Endothelial cell of umbilical vein (primary cell): ENCODE data around the gene MARVELD3. TPM values are rescaled to one million over a fixed set of nuclear protein-coding genes. Genes with fewer than 3 reads are reported as not detected.

Experiments used
- BruUV-seq: library from RNA; stranded (reverse); fragments of 400-500 nt; replicated peaks from 2 replicates; lab custom pipeline; 2021; lab: Mats Ljungman, UMichigan
- CTCF ChIA-PET: fragments of 300-600, 350-600 bp; sonication (Branson Sonifier 250); formaldehyde crosslinking; loops from one replicate; lab custom pipeline; 2021; ENCODE audit warnings: antibody characterized with exemption, inconsistent platforms; lab: Charles Lee
- POLR2A ChIA-PET: fragments of 300-600, 350-600 bp; sonication (Branson Sonifier 250); formaldehyde crosslinking; loops from one replicate; lab custom pipeline; 2021; ENCODE audit warnings: antibody characterized with exemption, inconsistent platforms; lab: Charles Lee
- DNase-seq: peaks from one replicate; pipeline ENCODE4 v3.0.0-alpha.2; 2011; ENCODE audit warnings: low read depth, low spot score
- FAIRE-seq: peaks from 2 replicates; lab custom pipeline; 2011; peaks lifted over from hg19 to GRCh38; lab: Jason Lieb, UNC
- H2AFZ ChIP-seq: 2 replicates; pipeline ENCODE4 v1.6.0; 2012; ENCODE audit warnings: low read depth, low read length, control low read depth, inconsistent platforms
- H3K27ac ChIP-seq: 2 replicates; pipeline ENCODE4 v1.5.1; 2011; ENCODE audit warnings: low read depth, mild to moderate bottlenecking, control low read depth, low read length, moderate library complexity; ENCODE audit not compliant: insufficient read depth
- H3K27me3 ChIP-seq, 2 experiments: 2 replicates each; pipeline versions ENCODE4 v1.6.0 to v1.6.1; 2011; ENCODE audit warnings: low read length in 2 of 2, mixed read lengths in 1 of 2; ENCODE audit not compliant: control insufficient read depth in 2 of 2, insufficient read depth in 2 of 2
- H3K36me3 ChIP-seq, 2 experiments: 2 replicates in 1 of 2; 3 replicates in 1 of 2; pipeline ENCODE4 v1.5.1; 2011; ENCODE audit warnings: low read length in 2 of 2, mild to moderate bottlenecking in 1 of 2, moderate library complexity in 1 of 2; ENCODE audit not compliant: control insufficient read depth in 2 of 2, insufficient read depth in 2 of 2; ENCODE audit errors: extremely low read depth in 1 of 2
- H3K4me1 ChIP-seq: 3 replicates; pipeline ENCODE4 v1.5.1; 2011; ENCODE audit warnings: mild to moderate bottlenecking, low read length; ENCODE audit not compliant: control insufficient read depth, insufficient read depth; ENCODE audit errors: extremely low read depth
- H3K4me2 ChIP-seq: 2 replicates; pipeline ENCODE4 v1.6.1; 2011; ENCODE audit warnings: low read length, control low read depth, mixed read lengths; ENCODE audit not compliant: insufficient read depth
- H3K4me3 ChIP-seq, 3 experiments: fragments of 200-600 bp in 1 of 3; sonication (generic), shearing (Covaris generic) in 1 of 3; replicated peaks in 1 of 3; 2 replicates each; pipeline ENCODE4 v1.5.1; 2011 to 2016; ENCODE audit warnings: control low read depth in 3 of 3, low read length in 3 of 3, mild to moderate bottlenecking in 2 of 3, inconsistent platforms in 1 of 3, low read depth in 1 of 3, moderate library complexity in 1 of 3; ENCODE audit not compliant: insufficient read depth in 1 of 3
- H3K79me2 ChIP-seq: 2 replicates; pipeline ENCODE4 v1.6.0; 2012; ENCODE audit warnings: low read length, inconsistent platforms; ENCODE audit not compliant: control insufficient read depth, insufficient read depth
- H3K9ac ChIP-seq: replicated peaks from 2 replicates; pipeline ENCODE3; 2011; ENCODE audit warnings: low read length, control low read depth; ENCODE audit not compliant: insufficient read depth; ENCODE audit errors: extremely low read depth
- H3K9me1 ChIP-seq: replicated peaks from 3 replicates; pipeline ENCODE4 v1.6.0; 2011; ENCODE audit warnings: mild to moderate bottlenecking, low read length; ENCODE audit not compliant: control insufficient read depth, insufficient read depth; ENCODE audit errors: extremely low read depth
- H3K9me3 ChIP-seq: replicated peaks from 2 replicates; pipeline ENCODE4 v1.5.1; 2012; ENCODE audit warnings: low read length, inconsistent platforms; ENCODE audit not compliant: control insufficient read depth, insufficient read depth
- H4K20me1 ChIP-seq: replicated peaks from 2 replicates; pipeline ENCODE3; 2011; ENCODE audit warnings: mild to moderate bottlenecking, low read length; ENCODE audit not compliant: control insufficient read depth, insufficient read depth; ENCODE audit errors: extremely low read depth
- EZH2 ChIP-seq: IDR thresholded peaks from 2 replicates; pipeline ENCODE4 v1.6.1; 2012; ENCODE audit warnings: borderline replicate concordance, low read depth, mild to moderate bottlenecking, moderate library complexity, low read length, inconsistent platforms; ENCODE audit not compliant: severe bottlenecking
- FOS ChIP-seq: IDR thresholded peaks from 2 replicates; pipeline ENCODE4 v1.6.1; 2011; ENCODE audit warnings: mild to moderate bottlenecking, low read length, moderate library complexity, borderline replicate concordance; ENCODE audit not compliant: insufficient read depth
- GATA2 ChIP-seq: IDR thresholded peaks from 2 replicates; pipeline ENCODE4 v1.7.0; 2011; ENCODE audit warnings: low read depth, mild to moderate bottlenecking, moderate library complexity, mixed read lengths, low read length; ENCODE audit not compliant: insufficient read length, insufficient read depth
- JUN ChIP-seq: IDR thresholded peaks from 2 replicates; pipeline ENCODE4 v1.6.1; 2011; ENCODE audit warnings: borderline replicate concordance, low read depth; ENCODE audit not compliant: insufficient read length, insufficient read depth
- MYC ChIP-seq: IDR thresholded peaks from one replicate; pipeline ENCODE4 v1.6.1; 2011; ENCODE audit warnings: mild to moderate bottlenecking, low read depth, low read length
- POLR2A ChIP-seq: IDR thresholded peaks from 2 replicates; pipeline ENCODE4 v1.6.1; 2012; ENCODE audit warnings: low read depth, mild to moderate bottlenecking, control low read depth, low read length
- POLR2AphosphoS5 ChIP-seq: IDR thresholded peaks from 2 replicates; pipeline ENCODE4 v1.6.1; 2012; ENCODE audit warnings: low read depth, mild to moderate bottlenecking, control low read depth, low read length, moderate library complexity; ENCODE audit not compliant: insufficient read depth
- dilution Hi-C: fragments of 300-500 bp; cut with MboI; formaldehyde crosslinking; loops from one replicate; pipeline ENCODE4 v1.15.0; 2019; ENCODE audit warnings: low sequenced_read_pairs; ENCODE audit not compliant: extremely low pct_ligation_motif_present
- intact Hi-C: fragments of 100-400 bp; cut with micrococcal nuclease; formaldehyde crosslinking; loops from one replicate; pipeline ENCODE4 v1.10.0; 2022
- polyA plus RNA-seq, 4 experiments: library from polyadenylated mRNA; depleted of rRNA in 3 of 4; stranded (reverse) in 3 of 4; unstranded in 1 of 4; fragments of >200 nt; gene quantifications; 2 replicates each; pipeline versions ENCODE4 v1.2.1 to v1.2.3, GENCODE V29; 2011 to 2012; ENCODE audit warnings: missing spikeins in 1 of 4
- total RNA-seq: library from RNA; stranded (reverse); gene quantifications from 2 replicates; pipeline ENCODE4 v1.2.3, GENCODE V29; 2021
- TF ChIP-seq, protein P1 (sequence below): IDR thresholded peaks from 2 replicates; pipeline ENCODE4 v1.6.1; 2011; ENCODE audit not compliant: insufficient read depth, insufficient read length
- TF ChIP-seq, protein P2 (sequence below), 2 donors: IDR thresholded peaks; 1 replicate in 1 of 2; 2 replicates in 1 of 2; pipeline ENCODE4 v1.5.1; 2011; ENCODE audit warnings: low read length in 2 of 2, mild to moderate bottlenecking in 2 of 2, moderate library complexity in 2 of 2, control low read depth in 1 of 2, inconsistent platforms in 1 of 2, low read depth in 1 of 2; ENCODE audit not compliant: insufficient read depth in 1 of 2; ENCODE audit errors: extremely low read depth in 1 of 2

MARVELD3 gene
- total and polyA plus RNA-seq, 2 donors (not counting 3 experiments of a cell fraction or from before 2014, with no cell fraction given) = not detected

DNA sequence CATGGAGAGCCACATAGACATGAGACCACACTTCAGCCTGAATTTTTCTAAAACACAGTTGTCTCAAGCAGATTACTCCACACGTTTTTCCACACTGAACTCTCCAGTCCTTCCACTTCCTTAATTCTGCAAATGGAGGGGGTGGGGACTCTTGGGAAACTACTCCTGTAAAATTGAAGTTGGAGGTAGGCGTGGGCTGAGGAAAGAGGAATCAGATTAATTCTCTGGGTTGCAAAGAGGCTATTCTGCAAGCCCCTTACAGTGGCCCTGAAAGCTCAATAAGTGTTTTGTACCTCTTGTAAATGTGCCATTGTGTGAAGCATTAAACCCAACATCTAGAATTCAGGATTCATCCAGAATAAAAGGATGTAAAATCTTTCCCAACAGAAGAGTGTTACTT, 9.6 kb downstream of the MARVELD3 start:
- H3K27me3 ChIP-seq = no peaks in the 10 kb centered on the region
- intact Hi-C loops (no loop called here), dilution Hi-C loops (no loop called here)
- H3K4me1 ChIP-seq = no peaks in the 10 kb centered on the region
- no peaks in the 10 kb centered on the region for H3K36me3 ChIP-seq
- DNase-seq (no peak), FAIRE-seq (no peak)
- H3K27ac ChIP-seq = no peak overlapping the region
- TF ChIP-seq MYC (no peak), EZH2 (no peak), POLR2AphosphoS5 (no peak), GATA2 (no peak), JUN (no peak), POLR2A (no peak)
- TF ChIP-seq, protein P1, sequence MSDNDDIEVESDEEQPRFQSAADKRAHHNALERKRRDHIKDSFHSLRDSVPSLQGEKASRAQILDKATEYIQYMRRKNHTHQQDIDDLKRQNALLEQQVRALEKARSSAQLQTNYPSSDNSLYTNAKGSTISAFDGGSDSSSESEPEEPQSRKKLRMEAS = no peak
- no peak overlapping the region for H3K4me3 ChIP-seq
- H3K9ac ChIP-seq = no peak overlapping the region
- H3K79me2 ChIP-seq = no peaks in the 10 kb centered on the region
- H2AFZ ChIP-seq = no peak overlapping the region
- H4K20me1 ChIP-seq = no peaks in the 10 kb centered on the region
- BruUV-seq = no TSS peak
- H3K9me1 ChIP-seq = no peaks in the 10 kb centered on the region
- CTCF ChIA-PET = no interaction called here
- POLR2A ChIA-PET = interaction anchor here (0.5 to 0.7 kb wide), 2 partner anchors 151 to 154 kb away, joined by 4 to 5 read pairs; no protein-coding TSS in a partner anchor
- no peaks in the 10 kb centered on the region for H3K9me3 ChIP-seq
- H3K4me2 ChIP-seq = no peak overlapping the region

DNA sequence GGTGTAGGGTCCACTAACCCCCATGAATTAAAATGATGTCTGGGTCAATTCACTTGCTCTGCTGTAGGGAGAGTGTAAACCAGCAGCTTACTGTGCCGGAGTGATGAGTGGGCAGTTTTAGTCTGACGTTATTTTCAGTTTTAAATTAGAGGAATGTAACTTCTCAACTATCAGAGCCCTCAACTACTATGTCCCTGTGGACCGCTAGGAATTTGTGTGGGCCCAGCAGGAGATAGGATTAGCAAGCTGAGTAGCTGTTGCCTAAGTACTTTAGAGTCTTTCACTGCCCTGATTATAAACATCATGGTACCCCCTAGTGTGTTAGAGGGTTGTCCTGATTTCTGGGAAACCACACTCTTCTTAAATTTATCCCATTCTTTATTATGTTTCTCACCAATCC, 11.4 kb downstream of the MARVELD3 start:
- no peak overlapping the region for H2AFZ ChIP-seq
- H3K27me3 ChIP-seq = no peaks in the 10 kb centered on the region
- ChIA-PET CTCF (interaction anchor here (1.1 kb wide), 1 partner anchor 9 kb away, joined by 4 read pairs; no protein-coding TSS in a partner anchor), POLR2A (no interaction called here)
- H3K4me1 ChIP-seq = no peaks in the 10 kb centered on the region
- DNase-seq (no peak), FAIRE-seq (no peak)
- no TSS peak for BruUV-seq
- dilution Hi-C loops (no loop called here), intact Hi-C loops (no loop called here)
- no peak overlapping the region for H3K4me3 ChIP-seq
- no peaks in the 10 kb centered on the region for H3K36me3 ChIP-seq
- H4K20me1 ChIP-seq = no peaks in the 10 kb centered on the region
- no peak overlapping the region for H3K4me2 ChIP-seq
- no peak overlapping the region for H3K9ac ChIP-seq
- no peaks in the 10 kb centered on the region for H3K9me3 ChIP-seq
- TF ChIP-seq GATA2 (no peak), POLR2A (no peak), MYC (no peak), EZH2 (no peak), FOS (no peak), POLR2AphosphoS5 (no peak), JUN (no peak)
- TF ChIP-seq, protein P2, sequence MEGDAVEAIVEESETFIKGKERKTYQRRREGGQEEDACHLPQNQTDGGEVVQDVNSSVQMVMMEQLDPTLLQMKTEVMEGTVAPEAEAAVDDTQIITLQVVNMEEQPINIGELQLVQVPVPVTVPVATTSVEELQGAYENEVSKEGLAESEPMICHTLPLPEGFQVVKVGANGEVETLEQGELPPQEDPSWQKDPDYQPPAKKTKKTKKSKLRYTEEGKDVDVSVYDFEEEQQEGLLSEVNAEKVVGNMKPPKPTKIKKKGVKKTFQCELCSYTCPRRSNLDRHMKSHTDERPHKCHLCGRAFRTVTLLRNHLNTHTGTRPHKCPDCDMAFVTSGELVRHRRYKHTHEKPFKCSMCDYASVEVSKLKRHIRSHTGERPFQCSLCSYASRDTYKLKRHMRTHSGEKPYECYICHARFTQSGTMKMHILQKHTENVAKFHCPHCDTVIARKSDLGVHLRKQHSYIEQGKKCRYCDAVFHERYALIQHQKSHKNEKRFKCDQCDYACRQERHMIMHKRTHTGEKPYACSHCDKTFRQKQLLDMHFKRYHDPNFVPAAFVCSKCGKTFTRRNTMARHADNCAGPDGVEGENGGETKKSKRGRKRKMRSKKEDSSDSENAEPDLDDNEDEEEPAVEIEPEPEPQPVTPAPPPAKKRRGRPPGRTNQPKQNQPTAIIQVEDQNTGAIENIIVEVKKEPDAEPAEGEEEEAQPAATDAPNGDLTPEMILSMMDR (IDR thresholded peaks at IDR 0.05; ENCODE audit: extremely low read depth in 1 of 2, insufficient read depth in 1 of 2, low read depth in 1 of 2, low read length in 2 of 2) = no peak
- TF ChIP-seq, protein P1 = no peak
- no peaks in the 10 kb centered on the region for H3K9me1 ChIP-seq
- H3K27ac ChIP-seq = no peak overlapping the region
- H3K79me2 ChIP-seq = no peaks in the 10 kb centered on the region
